H1 (cell line): ENCODE measurements around the gene TBC1D4. TPM values are rescaled to one million over a fixed set of nuclear protein-coding genes. Genes with fewer than 3 reads are reported as not detected.

Experiments used
- CTCF ChIA-PET: fragments of 300-600 bp; sonication (Branson Sonifier 250); formaldehyde crosslinking; loops from one replicate; lab custom pipeline; 2021; ENCODE audit not compliant: partially characterized antibody; lab: Charles Lee
- POLR2A ChIA-PET: fragments of 300-600 bp; sonication (Branson Sonifier 250); formaldehyde crosslinking; loops from one replicate; lab custom pipeline; 2021; ENCODE audit warnings: inconsistent platforms; ENCODE audit not compliant: partially characterized antibody; lab: Charles Lee
- DNase-seq, 2 experiments: peaks; one replicate each; pipeline versions ENCODE4 v3.0.0 to v3.0.0-alpha.2; 2010 to 2022; ENCODE audit warnings: low spot score in 2 of 2, low read depth in 1 of 2, mixed read lengths in 1 of 2
- FAIRE-seq: peaks from 2 replicates; lab custom pipeline; 2011; peaks lifted over from hg19 to GRCh38; lab: Jason Lieb, UNC
- H2AFZ ChIP-seq: 2 replicates; pipeline ENCODE4 v1.8.1; 2012; ENCODE audit warnings: low read length, inconsistent platforms
- H2AK5ac ChIP-seq: 2 replicates; pipeline ENCODE4 v1.6.1; 2013; ENCODE audit warnings: low read depth, low read length
- H2BK120ac ChIP-seq: replicated peaks from 2 replicates; pipeline ENCODE3; 2013; ENCODE audit warnings: low read depth, low read length, inconsistent platforms
- H2BK12ac ChIP-seq: 2 replicates; pipeline ENCODE4 v1.6.1; 2013; ENCODE audit warnings: low read depth, low read length
- H2BK15ac ChIP-seq: 2 replicates; pipeline ENCODE4 v1.6.1; 2013; ENCODE audit warnings: low read length
- H2BK20ac ChIP-seq: 2 replicates; pipeline ENCODE4 v1.6.1; 2013; ENCODE audit warnings: low read length
- H2BK5ac ChIP-seq: 2 replicates; pipeline ENCODE4 v1.6.1; 2013; ENCODE audit warnings: low read depth, low read length
- H3K14ac ChIP-seq: 2 replicates; pipeline ENCODE4 v1.6.1; 2013; ENCODE audit warnings: inconsistent platforms; ENCODE audit not compliant: insufficient read length
- H3K18ac ChIP-seq: 2 replicates; pipeline ENCODE4 v1.6.1; 2013; ENCODE audit warnings: low read length; ENCODE audit errors: extremely low read depth
- H3K23ac ChIP-seq: 2 replicates; pipeline ENCODE4 v1.6.1; 2013; ENCODE audit warnings: inconsistent platforms; ENCODE audit not compliant: insufficient read length
- H3K23me2 ChIP-seq: 2 replicates; pipeline ENCODE4 v1.6.1; 2013; ENCODE audit warnings: low read depth, low read length
- H3K27ac ChIP-seq: 2 replicates; pipeline ENCODE4 v1.6.1; 2011; ENCODE audit warnings: low read depth, low read length, inconsistent platforms
- H3K27me3 ChIP-seq, 4 experiments: replicated peaks in 1 of 4; 1 replicate in 1 of 4; 2 replicates in 3 of 4; pipeline versions ENCODE4 v1.6.1 to v1.8.1; 2011 to 2013; ENCODE audit warnings: low read length in 3 of 4, mild to moderate bottlenecking in 3 of 4, inconsistent platforms in 2 of 4, mixed read lengths in 2 of 4, moderate library complexity in 1 of 4; ENCODE audit not compliant: control insufficient read depth in 3 of 4, insufficient read depth in 3 of 4; ENCODE audit errors: extremely low read depth in 1 of 4
- H3K36me3 ChIP-seq, 4 experiments: 2 replicates each; pipeline versions ENCODE4 v1.6.1 to v1.8.1; 2011 to 2013; ENCODE audit warnings: mild to moderate bottlenecking in 4 of 4, low read length in 3 of 4, moderate library complexity in 2 of 4, control low read depth in 1 of 4, inconsistent platforms in 1 of 4; ENCODE audit not compliant: insufficient read depth in 4 of 4, control insufficient read depth in 2 of 4
- H3K4ac ChIP-seq: replicated peaks from 2 replicates; pipeline ENCODE3; 2013; ENCODE audit warnings: low read length, low read depth, mixed read lengths, inconsistent platforms; ENCODE audit not compliant: insufficient read length
- H3K4me1 ChIP-seq, 4 experiments: replicated peaks in 1 of 4; 1 replicate in 1 of 4; 2 replicates in 3 of 4; pipeline versions ENCODE4 v1.6.1 to v1.8.1; 2011 to 2013; ENCODE audit warnings: low read length in 3 of 4, inconsistent platforms in 2 of 4, mixed read lengths in 1 of 4; ENCODE audit not compliant: insufficient read depth in 4 of 4, control insufficient read depth in 3 of 4
- H3K4me2 ChIP-seq, 2 experiments: 2 replicates each; pipeline versions ENCODE4 v1.6.1 to v1.8.1; 2011 to 2013; ENCODE audit warnings: low read depth in 2 of 2, low read length in 2 of 2, control low read depth in 1 of 2, inconsistent platforms in 1 of 2, mild to moderate bottlenecking in 1 of 2; ENCODE audit not compliant: insufficient read depth in 1 of 2
- H3K4me3 ChIP-seq, 4 experiments: fragments of 200-600, 300-600 bp in 1 of 4; sonication (generic), shearing (Covaris generic), sonication (Bioruptor Twin) in 1 of 4; 2 replicates each; pipeline versions ENCODE4 v1.5.1 to v1.8.1; 2011 to 2016; ENCODE audit warnings: low read length in 4 of 4, low read depth in 3 of 4, control low read depth in 2 of 4, inconsistent platforms in 2 of 4, mild to moderate bottlenecking in 2 of 4, mixed read lengths in 1 of 4, moderate library complexity in 1 of 4; ENCODE audit not compliant: insufficient read depth in 2 of 4; ENCODE audit errors: extremely low read depth in 1 of 4
- H3K56ac ChIP-seq: replicated peaks from 2 replicates; pipeline ENCODE3; 2013; ENCODE audit warnings: low read depth, mild to moderate bottlenecking, mixed read lengths, low read length, inconsistent platforms; ENCODE audit not compliant: insufficient read length
- H3K79me1 ChIP-seq: 2 replicates; pipeline ENCODE4 v1.6.1; 2013; ENCODE audit warnings: low read depth, low read length, control low read depth
- H3K79me2 ChIP-seq, 2 experiments: 2 replicates each; pipeline versions ENCODE4 v1.6.1 to v1.8.1; 2012 to 2013; ENCODE audit warnings: low read length in 2 of 2, mild to moderate bottlenecking in 2 of 2, inconsistent platforms in 1 of 2; ENCODE audit not compliant: insufficient read depth in 2 of 2, control insufficient read depth in 1 of 2
- H3K9ac ChIP-seq, 4 experiments: replicated peaks in 1 of 4; 1 replicate in 1 of 4; 2 replicates in 3 of 4; pipeline versions ENCODE4 v1.6.1 to v1.8.1; 2011 to 2013; ENCODE audit warnings: low read depth in 3 of 4, low read length in 3 of 4, control low read depth in 2 of 4, mild to moderate bottlenecking in 2 of 4, moderate library complexity in 2 of 4, inconsistent platforms in 1 of 4; ENCODE audit errors: extremely low read depth in 1 of 4
- H3K9me3 ChIP-seq, 2 experiments: 2 replicates each; pipeline versions ENCODE4 v1.6.1 to v1.8.1; 2012 to 2013; ENCODE audit warnings: mild to moderate bottlenecking in 2 of 2, moderate library complexity in 2 of 2, control low read depth in 1 of 2, inconsistent platforms in 1 of 2, low read depth in 1 of 2, low read length in 1 of 2, mixed read lengths in 1 of 2; ENCODE audit not compliant: insufficient read depth in 2 of 2
- H4K20me1 ChIP-seq, 2 experiments: replicated peaks in 1 of 2; 2 replicates each; pipeline versions ENCODE3 to v1.8.1; 2011 to 2013; ENCODE audit warnings: inconsistent platforms in 2 of 2, low read length in 2 of 2, mild to moderate bottlenecking in 1 of 2; ENCODE audit not compliant: insufficient read depth in 2 of 2, control insufficient read depth in 1 of 2
- H4K5ac ChIP-seq: 2 replicates; pipeline ENCODE4 v1.6.1; 2013; ENCODE audit warnings: low read length, low read depth, mixed read lengths, inconsistent platforms; ENCODE audit not compliant: insufficient read length
- H4K8ac ChIP-seq: 2 replicates; pipeline ENCODE4 v1.8.0; 2013; ENCODE audit warnings: mild to moderate bottlenecking, moderate library complexity, low read length, inconsistent platforms; ENCODE audit not compliant: insufficient read depth; ENCODE audit errors: extremely low read depth
- H4K91ac ChIP-seq: replicated peaks from 2 replicates; pipeline ENCODE3; 2013; ENCODE audit warnings: low read length, mixed read lengths, inconsistent platforms; ENCODE audit not compliant: insufficient read length
- ASH2L ChIP-seq: fragments of 200-600, 300-600 bp; sonication (generic); IDR thresholded peaks from one replicate; pipeline ENCODE4 v1.7.1; 2017; ENCODE audit warnings: low read length
- CBX5 ChIP-seq: fragments of 300-800, 300-1000 bp; sonication (generic); IDR thresholded peaks from 2 replicates; pipeline ENCODE4 v1.7.1; 2016; ENCODE audit warnings: antibody characterized with exemption, low read length, low read depth
- CEBPB ChIP-seq: IDR thresholded peaks from 2 replicates; pipeline ENCODE4 v1.6.1; 2012; ENCODE audit warnings: low read depth, low read length
- EGR1 ChIP-seq: IDR thresholded peaks from 2 replicates; pipeline ENCODE4 v1.6.1; 2011; ENCODE audit warnings: low read depth, low read length, borderline replicate concordance
- EP300 ChIP-seq, 2 experiments: IDR thresholded peaks; 1 replicate in 1 of 2; 2 replicates in 1 of 2; pipeline ENCODE4 v1.6.1; 2011 to 2012; ENCODE audit warnings: low read depth in 2 of 2, low read length in 2 of 2, mild to moderate bottlenecking in 2 of 2, borderline replicate concordance in 1 of 2, inconsistent platforms in 1 of 2, moderate library complexity in 1 of 2
- FOSL1 ChIP-seq: IDR thresholded peaks from 2 replicates; pipeline ENCODE4 v1.6.1; 2011; ENCODE audit warnings: mild to moderate bottlenecking, low read depth, low read length, moderate library complexity; ENCODE audit not compliant: insufficient read depth
- HDAC2 ChIP-seq, 2 experiments: fragments of 300-600 bp in 1 of 2; sonication (generic) in 1 of 2; IDR thresholded peaks; 2 replicates each; pipeline ENCODE4 v1.6.1; 2011 to 2012; ENCODE audit warnings: low read depth in 2 of 2, low read length in 2 of 2, mild to moderate bottlenecking in 2 of 2, moderate library complexity in 2 of 2, borderline replicate concordance in 1 of 2, inconsistent platforms in 1 of 2
- RAD21 ChIP-seq, 2 experiments: IDR thresholded peaks in 1 of 2; conservative IDR thresholded peaks in 1 of 2; 2 replicates each; pipeline ENCODE4 v1.6.1; 2011; ENCODE audit warnings: low read depth in 2 of 2, low read length in 2 of 2, improper control_type of control experiment in 1 of 2, inconsistent platforms in 1 of 2, mild to moderate bottlenecking in 1 of 2, moderate library complexity in 1 of 2
- SAP30 ChIP-seq: fragments of 300-600 bp; sonication (generic); IDR thresholded peaks from 2 replicates; pipeline ENCODE4 v1.7.1; 2012; ENCODE audit warnings: low read length, moderate library complexity, mild to moderate bottlenecking, inconsistent platforms; ENCODE audit not compliant: insufficient read depth, insufficient replicate concordance
- SRF ChIP-seq: IDR thresholded peaks from 2 replicates; pipeline ENCODE4 v1.6.1; 2011; ENCODE audit warnings: mild to moderate bottlenecking, low read depth, low read length, moderate library complexity
- TAF1 ChIP-seq: IDR thresholded peaks from 2 replicates; pipeline ENCODE4 v1.6.1; 2011; ENCODE audit warnings: mild to moderate bottlenecking, low read depth, low read length
- TAF7 ChIP-seq: optimal IDR thresholded peaks from 2 replicates; pipeline ENCODE3; 2011; ENCODE audit warnings: low read depth, mild to moderate bottlenecking, inconsistent platforms, low read length, moderate library complexity, borderline replicate concordance
- WGBS, 2 experiments: shearing (Covaris generic) in 1 of 2; methylation state at CpG; one replicate each; pipeline versions ENCODE4 v1.1.6 to v1.1.7; 2013 to 2015; ENCODE audit warnings: low lambda C conversion rate in 2 of 2, mixed read lengths in 2 of 2, inconsistent platforms in 1 of 2, low coverage in 1 of 2, missing lambda C conversion rate in 1 of 2; ENCODE audit not compliant: insufficient replicate concordance in 2 of 2, insufficient coverage in 1 of 2, insufficient read length in 1 of 2; ENCODE audit errors: extremely low coverage in 1 of 2, missing lambda C conversion rate in 1 of 2; 5-methylcytosine and 5-hydroxymethylcytosine counted together
- polyA plus RNA-seq, 7 experiments: library from polyadenylated mRNA; depleted of rRNA in 3 of 7; stranded (reverse) in 5 of 7; unstranded in 2 of 7; fragments of >200 nt in 5 of 7; fragments of 200-250 nt in 2 of 7; gene quantifications; 1 replicate in 5 of 7; 2 replicates in 1 of 7; 4 replicates in 1 of 7; pipeline versions ENCODE4 v1.2.1 to v1.2.3, GENCODE V29; 2011 to 2013; ENCODE audit warnings: missing spikeins in 2 of 7, mixed read lengths in 2 of 7
- total RNA-seq: library from RNA; stranded (reverse); fragmentation: NEBNext Ultra II Directional; extraction: Animal tissue kit (Norgen Biotek cat#: 25700); gene quantifications from 2 replicates; pipeline ENCODE4 v1.2.1, GENCODE V29; 2021

Gene TBC1D4
- total and polyA plus RNA-seq, 2 of the 8 experiments (the other 6 are each of a cell fraction or from before 2014, with no cell fraction given), result 16.7 to 39.0 TPM

DNA sequence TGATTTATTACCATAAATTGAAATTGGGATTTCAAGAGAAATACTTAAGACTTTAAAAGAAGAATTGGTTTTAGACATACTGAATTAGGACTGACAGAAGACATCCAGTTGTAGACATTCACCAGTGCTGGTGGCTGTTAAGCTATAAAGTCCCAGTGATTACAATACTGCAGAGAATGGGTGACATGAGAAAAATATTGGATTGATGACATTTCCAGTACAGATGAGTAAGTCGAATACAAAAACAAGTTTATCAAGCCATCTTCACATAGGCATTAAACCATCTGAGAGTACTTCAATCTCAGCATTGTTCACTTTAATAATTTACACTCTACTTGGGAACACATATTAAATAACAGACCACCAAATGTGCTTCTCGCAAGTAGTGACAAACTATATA is 66.8 kb downstream of the TBC1D4 start:
- no peak overlapping the region for H3K18ac ChIP-seq
- no peak overlapping the region for H2BK120ac ChIP-seq
- WGBS, 2 experiments, result 89% methylated on average over 2 of the region's 2 CpGs; no CpG with 5 or more reads in 1 of the 2 experiments
- no peak overlapping the region for H3K4me3 ChIP-seq
- no peak overlapping the region for H3K4ac ChIP-seq
- no peak overlapping the region for H2AK5ac ChIP-seq
- H2BK5ac ChIP-seq, result no peak overlapping the region
- H3K56ac ChIP-seq, result no peak overlapping the region
- no peaks in the 10 kb centered on the region for H3K36me3 ChIP-seq
- H3K4me2 ChIP-seq, result no peak overlapping the region
- H3K23ac ChIP-seq, result no peak overlapping the region
- H3K27me3 ChIP-seq, result no peaks in the 10 kb centered on the region
- no peak overlapping the region for H2BK20ac ChIP-seq
- no peak overlapping the region for H3K9ac ChIP-seq
- ChIA-PET CTCF (interaction anchor here (1.0 to 1.8 kb wide), 3 partner anchors 16 to 42 kb away, joined by 3 to 4 read pairs (median 3); no protein-coding TSS in a partner anchor), POLR2A (no interaction called here)
- no peaks in the 10 kb centered on the region; the same call in 1 of the 2 replicates for H3K23me2 ChIP-seq
- peaks cover 0 to 23% of the 10 kb centered on the region in 2 experiments; a peak in 2 of 4 replicates for H3K79me2 ChIP-seq
- peaks cover 2 to 5% of the 10 kb centered on the region in 2 experiments for H4K20me1 ChIP-seq
- H3K27ac ChIP-seq, result no peak overlapping the region
- H3K14ac ChIP-seq, result no peak overlapping the region
- H4K8ac ChIP-seq, result no peak overlapping the region
- DNase-seq (no peak), FAIRE-seq (no peak)
- peaks cover 0 to 6% (median 2%) of the 10 kb centered on the region in 4 experiments; a peak in 3 of 7 replicates for H3K4me1 ChIP-seq
- H2BK15ac ChIP-seq, result no peak overlapping the region
- no peak overlapping the region for H4K91ac ChIP-seq
- no peak overlapping the region for H4K5ac ChIP-seq
- peaks cover 2% of the 10 kb centered on the region; the same call in 1 of the 2 replicates for H3K79me1 ChIP-seq
- H2BK12ac ChIP-seq, result no peak overlapping the region
- no peak overlapping the region for H2AFZ ChIP-seq
- no peaks in the 10 kb centered on the region for H3K9me3 ChIP-seq
- TF ChIP-seq SRF (no peak), CBX5 (no peak), EGR1 (no peak), CEBPB (no peak), TAF7 (no peak), RAD21 (IDR thresholded peaks at IDR 0.05 in 1 of 2, conservative IDR thresholded peaks at IDR 0.05 in 1 of 2; ENCODE audit: low read depth in 2 of 2, low read length in 2 of 2) (no peak), FOSL1 (no peak), SAP30 (no peak), HDAC2 (IDR thresholded peaks at IDR 0.05; ENCODE audit: borderline replicate concordance in 1 of 2, low read depth in 2 of 2, low read length in 2 of 2) (no peak), ASH2L (no peak), EP300 (IDR thresholded peaks at IDR 0.05; ENCODE audit: borderline replicate concordance in 1 of 2, low read depth in 2 of 2, low read length in 2 of 2) (no peak), TAF1 (no peak)
